CD4-positive, alpha-beta T cell treated with Interleukin-15 for 4 hours (primary cell): ENCODE data around the gene PTPRO.

Experiments
- DNase-seq: peaks from one replicate; pipeline ENCODE4 v3.0.0-alpha.2; 2020; ENCODE audit warnings: low spot score

PTPRO gene

GRCh38 chr12:15527201-15528080 is 205.1 kb downstream of the PTPRO start:
- no peak for DNase-seq

- no peak for DNase-seq
Observed at GRCh38 chr12:15528666-15529065, 206.4 kb downstream of the PTPRO start.

GRCh38 chr12:15530361-15530760 is 208.1 kb downstream of the PTPRO start:
- DNase-seq, result no peak

GRCh38 chr12:15532364-15532977 is 210.2 kb downstream of the PTPRO start:
- DNase-seq, result peak; percentile 73

GRCh38 chr12:15534322-15534721 is 212.0 kb downstream of the PTPRO start:
- DNase-seq, result peak; percentile 51

GRCh38 chr12:15534874-15535273 is 212.6 kb downstream of the PTPRO start:
- DNase-seq, result no peak

GRCh38 chr12:15535352-15535781 is 213.1 kb downstream of the PTPRO start:
- DNase-seq, result no peak

- no peak for DNase-seq
Observed at GRCh38 chr12:15536446-15536845, 214.1 kb downstream of the PTPRO start.

- DNase-seq, result no peak
Observed at GRCh38 chr12:15538881-15539280, 216.6 kb downstream of the PTPRO start.

- no peak for DNase-seq
Observed at GRCh38 chr12:15540005-15540404, 217.7 kb downstream of the PTPRO start.

GRCh38 chr12:15540469-15540872 is 218.2 kb downstream of the PTPRO start:
- DNase-seq, result no peak

- DNase-seq, result no peak
Observed at GRCh38 chr12:15541996-15542631, 219.8 kb downstream of the PTPRO start.

GRCh38 chr12:15543347-15543746 is 221.0 kb downstream of the PTPRO start:
- no peak for DNase-seq

- DNase-seq, result no peak
Observed at GRCh38 chr12:15544589-15544988, 222.3 kb downstream of the PTPRO start.

GRCh38 chr12:15545334-15545733 is 223.0 kb downstream of the PTPRO start:
- DNase-seq, result no peak

GRCh38 chr12:15546102-15546701 is 223.9 kb downstream of the PTPRO start:
- peak; percentile 65 for DNase-seq

- DNase-seq, result no peak
Observed at GRCh38 chr12:15547063-15547462, 224.8 kb downstream of the PTPRO start.

- no peak for DNase-seq
Observed at GRCh38 chr12:15547691-15548090, 225.4 kb downstream of the PTPRO start.

GRCh38 chr12:15550793-15551192 is 228.5 kb downstream of the PTPRO start:
- DNase-seq, result no peak

GRCh38 chr12:15555446-15555845 is 233.1 kb downstream of the PTPRO start:
- no peak for DNase-seq

- DNase-seq, result no peak
Observed at GRCh38 chr12:15556411-15557102, 234.2 kb downstream of the PTPRO start.
